Astrocyte of the spinal cord (primary cell): Measurements from ENCODE around the gene RBPJL.

Source experiments
- DNase-seq: peaks from one replicate; pipeline ENCODE4 v3.0.0; 2011; ENCODE audit warnings: low read depth, low spot score
- H3K4me3 ChIP-seq: 2 replicates; pipeline ENCODE4 v1.5.1; 2011; ENCODE audit warnings: low read depth, mild to moderate bottlenecking, low read length, moderate library complexity
- in situ Hi-C: cut with HindIII; loops from 2 replicates; pipeline ENCODE4 v1.10.0; 2017; ENCODE audit warnings: low sequenced_read_pairs
- TF ChIP-seq, protein P1 (sequence below): IDR thresholded peaks from 2 replicates; pipeline ENCODE4 v1.5.1; 2012; ENCODE audit warnings: low read depth, mild to moderate bottlenecking, low read length, inconsistent platforms

The RBPJL gene

GRCh38 chr20:45307076-45307640 lies 518 bp downstream of the RBPJL start:
- no peak for DNase-seq
- in situ Hi-C loops = no loop called here
- TF ChIP-seq, protein P1, sequence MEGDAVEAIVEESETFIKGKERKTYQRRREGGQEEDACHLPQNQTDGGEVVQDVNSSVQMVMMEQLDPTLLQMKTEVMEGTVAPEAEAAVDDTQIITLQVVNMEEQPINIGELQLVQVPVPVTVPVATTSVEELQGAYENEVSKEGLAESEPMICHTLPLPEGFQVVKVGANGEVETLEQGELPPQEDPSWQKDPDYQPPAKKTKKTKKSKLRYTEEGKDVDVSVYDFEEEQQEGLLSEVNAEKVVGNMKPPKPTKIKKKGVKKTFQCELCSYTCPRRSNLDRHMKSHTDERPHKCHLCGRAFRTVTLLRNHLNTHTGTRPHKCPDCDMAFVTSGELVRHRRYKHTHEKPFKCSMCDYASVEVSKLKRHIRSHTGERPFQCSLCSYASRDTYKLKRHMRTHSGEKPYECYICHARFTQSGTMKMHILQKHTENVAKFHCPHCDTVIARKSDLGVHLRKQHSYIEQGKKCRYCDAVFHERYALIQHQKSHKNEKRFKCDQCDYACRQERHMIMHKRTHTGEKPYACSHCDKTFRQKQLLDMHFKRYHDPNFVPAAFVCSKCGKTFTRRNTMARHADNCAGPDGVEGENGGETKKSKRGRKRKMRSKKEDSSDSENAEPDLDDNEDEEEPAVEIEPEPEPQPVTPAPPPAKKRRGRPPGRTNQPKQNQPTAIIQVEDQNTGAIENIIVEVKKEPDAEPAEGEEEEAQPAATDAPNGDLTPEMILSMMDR = no peak
- no peak overlapping the region for H3K4me3 ChIP-seq

- TF ChIP-seq, protein P1 = no peak
- DNase-seq = no peak
- in situ Hi-C loops = no loop called here
- H3K4me3 ChIP-seq = no peak within 1 kb of the TSS
Observed at GRCh38 chr20:45308117-45308778, 1.6 kb downstream of the RBPJL start, which contains the start of gene MATN4. MATN4 (minus strand) TSS chr20:45308299; CDS start chr20:45305582, 2,717 bp downstream.

- H3K4me3 ChIP-seq = no peak overlapping the region
- in situ Hi-C loops = no loop called here
- TF ChIP-seq, protein P1 = no peak
- no peak for DNase-seq
Observed at GRCh38 chr20:45309075-45309474, 2.4 kb downstream of the RBPJL start.

DNA sequence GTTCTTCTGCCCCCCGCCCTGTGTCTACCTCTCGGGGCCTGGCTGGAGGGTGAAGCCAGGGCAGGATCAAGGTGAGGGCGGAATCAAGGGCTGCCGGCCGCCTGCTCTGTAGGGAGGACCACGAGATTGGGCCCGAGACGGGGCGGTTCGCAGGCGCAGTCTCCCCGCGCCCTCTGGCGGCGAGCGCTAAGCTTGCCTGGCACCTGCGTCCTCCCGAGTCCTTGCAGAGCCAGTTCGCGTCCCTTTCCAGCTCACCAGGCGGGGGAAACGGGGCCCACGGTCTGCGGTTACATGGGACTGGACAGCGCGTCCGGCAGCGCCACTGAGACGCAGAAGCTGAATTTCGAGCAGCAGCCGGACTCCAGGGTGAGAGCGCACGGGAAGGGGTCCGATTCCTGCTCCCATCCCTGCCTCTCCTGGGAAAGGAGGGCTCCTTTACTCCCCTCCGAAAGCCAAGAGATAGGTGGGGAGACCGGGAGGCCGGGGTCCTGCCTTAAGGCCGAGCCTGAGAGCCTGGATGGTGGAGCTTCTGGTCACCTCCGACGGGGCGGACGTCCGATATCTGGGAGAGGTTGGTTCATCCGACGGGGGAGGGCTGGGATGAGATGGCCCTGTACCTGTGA lies 5.1 kb downstream of the RBPJL start:
- no peak for DNase-seq
- TF ChIP-seq, protein P1 = peak; percentile 89
- H3K4me3 ChIP-seq = no peak overlapping the region
- in situ Hi-C loops = no loop called here

DNA sequence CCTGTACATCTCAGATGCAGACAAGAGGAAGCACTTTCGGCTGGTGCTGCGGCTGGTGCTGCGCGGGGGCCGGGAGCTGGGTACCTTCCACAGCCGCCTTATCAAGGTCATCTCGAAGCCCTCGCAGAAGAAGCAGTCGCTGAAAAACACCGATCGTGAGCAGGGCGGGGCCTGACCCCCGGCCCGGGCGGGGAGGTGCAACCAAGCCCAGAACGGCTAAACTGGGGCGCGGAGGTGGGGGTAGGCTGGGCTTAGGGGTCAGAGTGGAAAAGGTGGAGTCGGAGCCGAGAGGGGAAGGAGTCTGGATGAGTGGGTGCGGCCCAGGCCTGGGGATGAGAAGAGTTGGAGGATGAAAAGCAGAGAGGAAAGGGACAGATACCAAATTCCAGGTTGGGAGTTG lies 5.6 kb downstream of the RBPJL start:
- no peak overlapping the region for H3K4me3 ChIP-seq
- DNase-seq = no peak

DNA sequence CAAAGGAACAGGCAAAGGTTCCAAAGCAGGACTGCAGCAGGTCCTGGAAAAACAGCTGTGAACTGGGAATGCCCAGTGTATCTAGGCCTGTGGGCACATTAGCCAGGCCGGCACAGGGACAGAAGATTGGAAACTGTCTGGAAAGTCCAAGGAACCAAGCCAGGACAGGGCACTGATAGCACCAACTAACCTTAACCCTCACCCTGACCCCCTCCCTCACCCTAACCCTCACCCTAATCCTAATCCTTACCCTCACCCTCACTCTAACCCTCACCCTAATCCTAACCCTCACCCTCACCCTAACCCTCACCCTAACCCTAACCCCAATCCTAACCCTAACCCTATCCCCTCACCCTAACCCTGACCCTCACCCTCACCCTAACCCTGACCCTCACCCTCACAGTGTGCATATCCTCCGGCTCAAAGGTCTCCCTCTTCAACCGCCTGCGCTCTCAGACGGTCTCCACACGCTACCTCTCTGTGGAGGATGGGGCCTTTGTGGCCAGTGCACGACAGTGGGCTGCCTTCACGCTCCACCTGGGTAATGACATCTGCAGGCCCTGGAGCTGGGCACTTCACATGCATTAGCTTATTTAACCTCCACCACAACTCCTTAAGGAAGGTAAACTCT lies 6.5 kb downstream of the RBPJL start:
- in situ Hi-C loops = no loop called here
- no peak overlapping the region for H3K4me3 ChIP-seq
- no peak for DNase-seq
- TF ChIP-seq, protein P1 = no peak

More for the DNA sequence above, 5.6 kb downstream of the RBPJL start:
- TF ChIP-seq, protein P1 = no peak
- in situ Hi-C loops = no loop called here
